ENCODE data around the gene CEACAM6.

DNA sequence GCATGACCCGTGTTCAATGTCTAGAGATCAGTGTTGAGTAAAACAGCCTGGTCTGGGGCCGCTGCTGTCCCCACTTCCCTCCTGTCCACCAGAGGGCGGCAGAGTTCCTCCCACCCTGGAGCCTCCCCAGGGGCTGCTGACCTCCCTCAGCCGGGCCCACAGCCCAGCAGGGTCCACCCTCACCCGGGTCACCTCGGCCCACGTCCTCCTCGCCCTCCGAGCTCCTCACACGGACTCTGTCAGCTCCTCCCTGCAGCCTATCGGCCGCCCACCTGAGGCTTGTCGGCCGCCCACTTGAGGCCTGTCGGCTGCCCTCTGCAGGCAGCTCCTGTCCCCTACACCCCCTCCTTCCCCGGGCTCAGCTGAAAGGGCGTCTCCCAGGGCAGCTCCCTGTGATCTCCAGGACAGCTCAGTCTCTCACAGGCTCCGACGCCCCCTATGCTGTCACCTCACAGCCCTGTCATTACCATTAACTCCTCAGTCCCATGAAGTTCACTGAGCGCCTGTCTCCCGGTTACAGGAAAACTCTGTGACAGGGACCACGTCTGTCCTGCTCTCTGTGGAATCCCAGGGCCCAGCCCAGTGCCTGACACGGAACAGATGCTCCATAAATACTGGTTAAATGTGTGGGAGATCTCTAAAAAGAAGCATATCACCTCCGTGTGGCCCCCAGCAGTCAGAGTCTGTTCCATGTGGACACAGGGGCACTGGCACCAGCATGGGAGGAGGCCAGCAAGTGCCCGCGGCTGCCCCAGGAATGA lies 48.4 kb upstream of the CEACAM6 start:
- TF ChIP-seq, protein P1, sequence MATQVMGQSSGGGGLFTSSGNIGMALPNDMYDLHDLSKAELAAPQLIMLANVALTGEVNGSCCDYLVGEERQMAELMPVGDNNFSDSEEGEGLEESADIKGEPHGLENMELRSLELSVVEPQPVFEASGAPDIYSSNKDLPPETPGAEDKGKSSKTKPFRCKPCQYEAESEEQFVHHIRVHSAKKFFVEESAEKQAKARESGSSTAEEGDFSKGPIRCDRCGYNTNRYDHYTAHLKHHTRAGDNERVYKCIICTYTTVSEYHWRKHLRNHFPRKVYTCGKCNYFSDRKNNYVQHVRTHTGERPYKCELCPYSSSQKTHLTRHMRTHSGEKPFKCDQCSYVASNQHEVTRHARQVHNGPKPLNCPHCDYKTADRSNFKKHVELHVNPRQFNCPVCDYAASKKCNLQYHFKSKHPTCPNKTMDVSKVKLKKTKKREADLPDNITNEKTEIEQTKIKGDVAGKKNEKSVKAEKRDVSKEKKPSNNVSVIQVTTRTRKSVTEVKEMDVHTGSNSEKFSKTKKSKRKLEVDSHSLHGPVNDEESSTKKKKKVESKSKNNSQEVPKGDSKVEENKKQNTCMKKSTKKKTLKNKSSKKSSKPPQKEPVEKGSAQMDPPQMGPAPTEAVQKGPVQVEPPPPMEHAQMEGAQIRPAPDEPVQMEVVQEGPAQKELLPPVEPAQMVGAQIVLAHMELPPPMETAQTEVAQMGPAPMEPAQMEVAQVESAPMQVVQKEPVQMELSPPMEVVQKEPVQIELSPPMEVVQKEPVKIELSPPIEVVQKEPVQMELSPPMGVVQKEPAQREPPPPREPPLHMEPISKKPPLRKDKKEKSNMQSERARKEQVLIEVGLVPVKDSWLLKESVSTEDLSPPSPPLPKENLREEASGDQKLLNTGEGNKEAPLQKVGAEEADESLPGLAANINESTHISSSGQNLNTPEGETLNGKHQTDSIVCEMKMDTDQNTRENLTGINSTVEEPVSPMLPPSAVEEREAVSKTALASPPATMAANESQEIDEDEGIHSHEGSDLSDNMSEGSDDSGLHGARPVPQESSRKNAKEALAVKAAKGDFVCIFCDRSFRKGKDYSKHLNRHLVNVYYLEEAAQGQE (IDR thresholded peaks at IDR 0.05; ENCODE audit: unreplicated experiment): peak; percentile 37
- TF ChIP-seq, protein P2, sequence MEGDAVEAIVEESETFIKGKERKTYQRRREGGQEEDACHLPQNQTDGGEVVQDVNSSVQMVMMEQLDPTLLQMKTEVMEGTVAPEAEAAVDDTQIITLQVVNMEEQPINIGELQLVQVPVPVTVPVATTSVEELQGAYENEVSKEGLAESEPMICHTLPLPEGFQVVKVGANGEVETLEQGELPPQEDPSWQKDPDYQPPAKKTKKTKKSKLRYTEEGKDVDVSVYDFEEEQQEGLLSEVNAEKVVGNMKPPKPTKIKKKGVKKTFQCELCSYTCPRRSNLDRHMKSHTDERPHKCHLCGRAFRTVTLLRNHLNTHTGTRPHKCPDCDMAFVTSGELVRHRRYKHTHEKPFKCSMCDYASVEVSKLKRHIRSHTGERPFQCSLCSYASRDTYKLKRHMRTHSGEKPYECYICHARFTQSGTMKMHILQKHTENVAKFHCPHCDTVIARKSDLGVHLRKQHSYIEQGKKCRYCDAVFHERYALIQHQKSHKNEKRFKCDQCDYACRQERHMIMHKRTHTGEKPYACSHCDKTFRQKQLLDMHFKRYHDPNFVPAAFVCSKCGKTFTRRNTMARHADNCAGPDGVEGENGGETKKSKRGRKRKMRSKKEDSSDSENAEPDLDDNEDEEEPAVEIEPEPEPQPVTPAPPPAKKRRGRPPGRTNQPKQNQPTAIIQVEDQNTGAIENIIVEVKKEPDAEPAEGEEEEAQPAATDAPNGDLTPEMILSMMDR (conservative IDR thresholded peaks at IDR 0.05; ENCODE audit: low read depth in 2 of 2): peak; percentile 65 to 100
- TF ChIP-seq EZH2 (IDR thresholded peaks at IDR 0.05; ENCODE audit: low read depth, unreplicated experiment) (no peak), POLR2AphosphoS5 (IDR thresholded peaks at IDR 0.05; ENCODE audit: low read depth) (no peak), NANOG (IDR thresholded peaks at IDR 0.05; ENCODE audit: borderline replicate concordance) (no peak), EZH2phosphoT487 (IDR thresholded peaks at IDR 0.05; ENCODE audit: unreplicated experiment) (no peak), JUNB (IDR thresholded peaks at IDR 0.05; ENCODE audit: unreplicated experiment) (no peak), ZNF331 (CRISPR knock-in tag; IDR thresholded peaks at IDR 0.05; ENCODE audit: low read depth) (no peak), STAT1 (IDR thresholded peaks at IDR 0.05; ENCODE audit: unreplicated experiment) (no peak)
- TF ChIP-seq, protein P3, sequence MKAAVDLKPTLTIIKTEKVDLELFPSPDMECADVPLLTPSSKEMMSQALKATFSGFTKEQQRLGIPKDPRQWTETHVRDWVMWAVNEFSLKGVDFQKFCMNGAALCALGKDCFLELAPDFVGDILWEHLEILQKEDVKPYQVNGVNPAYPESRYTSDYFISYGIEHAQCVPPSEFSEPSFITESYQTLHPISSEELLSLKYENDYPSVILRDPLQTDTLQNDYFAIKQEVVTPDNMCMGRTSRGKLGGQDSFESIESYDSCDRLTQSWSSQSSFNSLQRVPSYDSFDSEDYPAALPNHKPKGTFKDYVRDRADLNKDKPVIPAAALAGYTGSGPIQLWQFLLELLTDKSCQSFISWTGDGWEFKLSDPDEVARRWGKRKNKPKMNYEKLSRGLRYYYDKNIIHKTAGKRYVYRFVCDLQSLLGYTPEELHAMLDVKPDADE (IDR thresholded peaks at IDR 0.05): no peak

Data from GM23338 (cell line).